Measurements from ENCODE around the gene MZT2B.
"Not testable (repeated sequence)": the region's sequence is repeated elsewhere in the genome, so short reads cannot be mapped to it uniquely, and the experiment has no call there.

Gene MZT2B

DNA sequence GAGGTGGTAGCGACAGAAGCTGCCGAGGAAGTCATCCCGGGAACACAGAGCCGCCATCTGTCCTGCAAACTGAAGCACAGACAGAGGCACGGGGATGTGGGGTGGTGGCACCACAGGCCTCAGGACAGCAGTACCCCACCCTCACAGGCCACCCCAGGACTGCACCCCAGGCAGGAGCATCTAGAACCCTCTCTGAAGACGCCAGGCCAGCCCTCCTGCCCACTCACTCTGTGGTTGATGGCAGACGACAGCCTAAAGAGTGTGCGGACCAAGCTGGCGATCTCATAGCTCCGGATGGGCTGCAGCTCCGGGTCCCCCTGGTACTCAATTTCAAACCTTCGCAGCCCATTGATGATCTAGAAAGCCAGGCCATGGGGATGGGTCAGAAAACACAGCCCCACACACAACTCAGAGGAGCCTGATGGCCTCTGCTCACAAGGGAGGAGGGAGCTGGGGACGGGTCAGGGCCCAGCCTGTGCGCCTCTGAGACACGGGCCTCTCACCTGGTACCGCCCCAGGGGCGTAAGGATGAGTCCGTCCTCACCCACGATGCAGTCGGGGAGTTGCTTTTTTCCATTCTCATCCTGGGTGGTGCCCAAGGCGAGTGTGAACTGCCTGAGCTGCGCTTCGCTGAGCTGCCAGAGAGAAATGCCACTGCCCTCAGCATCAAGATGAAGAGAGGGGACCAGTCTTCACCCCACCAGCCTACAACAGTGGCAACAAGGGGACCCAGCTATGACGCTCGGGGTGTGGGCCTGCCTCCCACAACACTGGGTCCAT is 29.1 kb upstream of the MZT2B start:
- DNase-seq (ENCODE audit: low read depth, low spot score), result no peak

DNA sequence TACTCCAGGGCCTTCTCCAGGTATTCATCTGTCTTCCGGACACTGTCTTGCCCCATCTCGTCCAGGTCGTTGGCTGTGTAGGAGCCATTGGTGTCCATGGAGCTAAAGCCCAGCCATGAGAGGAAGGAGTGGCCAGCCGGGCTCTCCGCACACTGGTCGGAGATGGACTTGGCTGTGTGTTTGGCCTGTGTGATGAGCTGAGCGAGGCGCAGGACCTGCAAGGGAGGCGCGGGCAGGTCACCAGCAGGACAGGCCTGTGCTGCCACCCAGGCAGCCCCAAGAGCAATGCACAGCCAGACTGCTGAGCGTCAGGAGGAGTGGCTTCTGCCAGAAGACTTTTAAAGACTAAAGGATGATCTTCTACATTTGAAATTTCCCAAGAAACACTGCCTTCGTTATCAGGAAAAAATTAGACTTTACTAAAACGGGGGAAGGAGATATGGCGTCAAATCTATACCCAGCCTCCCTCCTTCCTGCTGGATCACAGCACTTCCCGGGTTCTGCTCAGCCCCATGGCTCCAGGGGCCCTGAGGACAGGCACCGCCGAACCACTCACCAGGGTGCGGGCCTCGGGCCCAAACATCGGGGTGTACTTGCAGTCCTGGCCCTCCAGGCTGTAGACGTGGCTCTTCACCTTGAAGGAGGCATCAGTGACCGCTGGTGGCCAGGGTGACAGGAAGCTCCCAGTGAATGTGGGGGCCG is 28.2 kb upstream of the MZT2B start:
- not testable (repeated sequence) for DNase-seq (ENCODE audit: low read depth, low spot score)

GRCh38 chr2:130154423-130154770 is 27.7 kb upstream of the MZT2B start:
- DNase-seq (ENCODE audit: low read depth, low spot score), result not testable (repeated sequence)

DNA sequence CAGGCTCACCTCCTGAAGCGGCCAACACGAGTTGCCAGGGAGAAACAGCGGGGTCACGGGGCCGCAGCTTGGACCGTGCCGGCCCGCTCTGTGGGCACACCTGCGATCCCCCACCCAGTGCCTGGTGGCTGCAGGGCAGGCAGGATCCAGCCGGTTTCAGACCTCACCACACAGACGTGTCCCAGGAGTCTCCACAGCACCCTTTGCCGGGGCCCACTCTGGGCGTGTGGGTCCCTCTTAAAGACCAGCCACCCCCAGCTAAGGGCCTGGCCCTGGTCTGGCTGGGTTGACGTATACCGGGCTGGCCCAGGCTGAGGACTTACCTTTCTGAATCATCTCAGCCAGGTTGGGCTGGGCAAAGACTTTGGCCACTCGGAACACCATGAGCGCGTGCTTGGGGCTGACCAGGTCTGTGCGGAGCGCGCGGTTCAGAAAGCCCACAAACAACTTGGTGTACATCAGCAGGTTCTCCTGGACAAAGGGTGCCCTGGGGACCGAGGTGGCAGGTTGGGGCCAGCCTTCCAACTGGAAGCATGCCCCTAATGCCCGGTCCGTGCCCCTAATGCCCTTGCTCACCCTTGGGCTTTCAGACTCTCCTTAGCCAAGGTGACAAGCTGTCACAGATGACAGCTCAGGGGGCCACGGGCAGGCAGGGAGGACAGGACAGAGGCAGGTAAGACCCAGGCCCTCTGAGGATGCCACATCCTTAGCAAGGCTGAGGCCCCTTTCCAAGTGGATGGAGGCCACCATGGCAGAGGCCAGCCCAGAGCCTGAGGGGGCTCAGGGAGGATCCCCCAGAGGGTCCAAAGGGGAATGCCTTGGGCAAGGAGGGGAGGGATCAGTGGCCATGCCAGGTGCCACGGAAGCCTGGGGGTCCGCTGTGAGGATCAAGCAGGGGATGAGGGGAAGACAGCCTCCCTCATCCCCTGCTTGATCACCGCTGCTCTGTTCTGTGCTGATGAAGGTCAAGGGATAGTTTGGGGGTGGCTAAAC is 27.0 kb upstream of the MZT2B start:
- DNase-seq (ENCODE audit: low read depth, low spot score), result no peak

GRCh38 chr2:130155956-130156623 is 26.0 kb upstream of the MZT2B start:
- not testable (repeated sequence) for DNase-seq (ENCODE audit: low read depth, low spot score)

GRCh38 chr2:130156624-130157004 is 25.4 kb upstream of the MZT2B start:
- no peak for DNase-seq (ENCODE audit: low read depth, low spot score)

GRCh38 chr2:130157354-130157753 is 24.7 kb upstream of the MZT2B start:
- not testable (repeated sequence) for DNase-seq (ENCODE audit: low read depth, low spot score)

- not testable (repeated sequence) for DNase-seq (ENCODE audit: low read depth, low spot score)
Measured at GRCh38 chr2:130157825-130158514, 24.1 kb upstream of the MZT2B start.

DNA sequence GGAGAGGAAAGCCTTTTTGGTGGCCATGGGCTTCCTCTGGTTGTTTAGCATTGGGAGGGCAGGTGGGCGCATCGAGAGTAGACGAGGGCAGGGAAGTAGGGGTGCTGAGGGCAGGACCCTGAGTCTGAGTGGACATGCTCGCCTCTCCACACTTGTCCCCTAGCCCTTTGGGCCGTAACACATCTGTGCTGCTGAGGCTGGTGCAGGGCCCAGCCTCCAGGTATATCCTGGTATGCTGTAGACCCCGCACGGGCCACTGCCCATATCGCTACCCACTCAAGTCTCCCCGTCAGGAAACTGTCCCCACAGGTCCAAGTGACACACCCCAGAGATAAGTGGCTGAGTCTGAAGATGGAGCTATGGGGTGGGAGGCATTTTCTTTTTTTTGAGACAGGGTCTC is 23.4 kb upstream of the MZT2B start:
- no peak for DNase-seq (ENCODE audit: low read depth, low spot score)

DNA sequence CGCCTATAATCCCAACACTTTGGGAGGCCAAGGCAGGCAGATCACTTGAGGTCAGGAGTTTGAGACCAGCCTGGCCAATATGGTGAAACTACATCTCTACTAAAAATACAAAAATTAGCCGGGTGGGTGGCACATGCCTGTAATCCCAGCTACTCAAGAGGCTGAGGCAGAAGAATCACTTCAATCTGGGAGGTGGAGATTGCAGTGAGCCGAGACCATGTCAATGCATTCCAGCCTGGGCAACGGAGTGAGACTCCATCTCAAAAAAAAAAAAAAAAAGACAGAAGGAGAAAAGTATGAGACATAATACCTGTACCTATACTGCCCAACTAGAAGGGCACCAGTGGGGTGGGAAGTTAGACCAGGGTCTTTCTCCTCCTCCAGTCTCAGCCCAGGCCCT is 22.7 kb upstream of the MZT2B start:
- not testable (repeated sequence) for DNase-seq (ENCODE audit: low read depth, low spot score)

DNA sequence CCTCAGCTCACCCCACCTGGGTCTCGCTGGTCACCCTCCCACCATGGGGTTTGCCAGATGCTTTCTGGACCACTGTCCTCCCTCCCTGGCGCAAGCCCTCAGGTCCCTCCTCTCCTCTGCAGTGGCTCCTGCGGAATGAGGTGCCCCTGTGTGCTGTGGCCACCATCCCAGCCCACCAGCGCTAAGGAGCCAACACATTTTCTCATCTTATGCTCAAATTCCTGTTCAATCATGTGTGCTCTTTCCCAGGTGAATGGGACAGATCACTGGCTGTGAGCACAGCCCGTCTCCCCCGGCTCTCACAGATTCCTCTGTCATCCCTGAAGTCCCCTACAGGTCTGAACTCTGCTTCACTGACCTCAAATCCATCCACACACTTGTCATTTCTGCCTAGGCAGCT is 21.9 kb upstream of the MZT2B start:
- no peak for DNase-seq (ENCODE audit: low read depth, low spot score)

DNA sequence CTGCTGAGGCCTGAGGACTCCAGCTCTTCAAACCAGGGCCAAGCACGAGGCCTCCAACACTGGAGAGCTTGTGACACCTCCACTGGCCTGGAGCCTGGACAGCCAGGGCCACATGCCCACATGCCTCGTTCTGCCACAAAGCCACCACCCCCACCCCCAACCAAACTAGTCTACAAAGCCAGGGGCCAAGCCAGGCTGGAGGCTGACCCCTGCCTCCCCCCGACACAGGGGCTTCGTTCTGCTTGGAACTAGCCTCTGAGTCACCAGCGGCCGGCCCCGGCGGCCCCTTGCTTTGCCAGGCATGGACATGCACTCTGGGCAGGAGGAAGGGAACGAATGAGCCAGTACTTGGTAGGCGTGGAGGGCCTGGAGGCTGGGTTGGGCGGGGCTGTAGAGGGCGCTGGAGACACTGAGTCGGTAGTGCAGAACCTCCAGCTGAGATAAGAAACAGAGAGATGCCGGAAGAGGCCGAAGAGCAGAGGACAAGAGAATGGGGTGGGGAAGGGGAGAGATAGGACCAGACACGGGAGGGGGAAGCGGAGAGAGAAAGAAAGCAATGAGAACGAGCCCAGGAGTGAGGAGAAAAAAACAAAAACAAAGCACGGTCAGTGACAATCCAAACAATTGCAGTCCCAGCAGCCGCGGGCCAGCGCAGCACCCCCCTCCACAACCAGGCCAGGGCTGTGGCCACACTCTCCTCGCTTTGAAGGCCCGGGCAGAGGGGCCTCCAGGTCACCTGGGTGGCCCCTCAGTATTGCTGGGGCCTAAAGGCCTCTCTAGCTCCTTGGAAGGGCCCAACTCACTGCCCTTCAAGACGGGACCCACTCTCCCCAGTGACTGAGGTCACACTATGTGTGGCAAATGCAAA is 21.0 kb upstream of the MZT2B start:
- not testable (repeated sequence) for DNase-seq (ENCODE audit: low read depth, low spot score)

DNA sequence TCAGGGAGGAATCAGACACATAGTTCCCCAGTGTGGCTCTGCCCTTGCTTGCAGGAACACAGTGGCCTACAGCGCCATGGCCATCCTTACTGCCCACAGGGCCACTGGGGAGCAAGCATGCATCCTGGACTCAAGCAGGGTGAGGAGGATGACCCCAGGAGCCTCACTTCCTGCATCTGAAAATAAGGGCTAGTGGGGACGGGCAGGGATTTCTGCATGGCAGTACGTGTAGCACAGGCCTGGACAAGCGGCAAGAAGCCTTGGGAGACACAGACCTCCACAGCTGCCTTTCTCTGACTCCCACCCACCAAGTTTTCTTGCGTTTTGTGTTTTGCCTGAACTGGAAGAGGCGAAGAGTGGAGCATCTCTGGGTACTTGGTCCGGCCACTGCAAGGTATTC is 19.6 kb upstream of the MZT2B start:
- DNase-seq (ENCODE audit: low read depth, low spot score), result not testable (repeated sequence)

DNA sequence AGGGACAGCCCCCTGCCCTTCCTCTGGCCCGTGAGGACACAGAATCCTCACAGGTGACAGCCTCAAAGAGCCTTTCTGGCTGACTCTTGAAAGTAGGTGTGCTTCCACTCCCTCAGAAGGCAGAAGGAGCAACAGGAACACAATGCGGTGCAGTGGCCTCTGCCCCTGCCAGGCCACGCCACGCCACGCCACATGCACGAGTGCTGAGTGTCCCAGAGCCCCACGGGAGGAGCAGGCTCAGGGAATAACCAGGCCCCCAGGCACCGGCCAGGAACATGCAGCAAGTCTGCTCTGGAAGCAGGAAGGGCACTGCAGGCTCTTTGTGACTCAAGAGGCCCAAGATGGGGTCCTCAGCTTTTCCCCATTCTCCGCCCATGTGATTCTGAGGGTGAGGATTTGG is 19.1 kb upstream of the MZT2B start:
- DNase-seq (ENCODE audit: low read depth, low spot score), result no peak

GRCh38 chr2:130165293-130166016 is 16.6 kb upstream of the MZT2B start:
- DNase-seq (ENCODE audit: low read depth, low spot score), result no peak

- DNase-seq (ENCODE audit: low read depth, low spot score), result not testable (repeated sequence)
Measured at GRCh38 chr2:130166611-130167010, 15.5 kb upstream of the MZT2B start.

DNA sequence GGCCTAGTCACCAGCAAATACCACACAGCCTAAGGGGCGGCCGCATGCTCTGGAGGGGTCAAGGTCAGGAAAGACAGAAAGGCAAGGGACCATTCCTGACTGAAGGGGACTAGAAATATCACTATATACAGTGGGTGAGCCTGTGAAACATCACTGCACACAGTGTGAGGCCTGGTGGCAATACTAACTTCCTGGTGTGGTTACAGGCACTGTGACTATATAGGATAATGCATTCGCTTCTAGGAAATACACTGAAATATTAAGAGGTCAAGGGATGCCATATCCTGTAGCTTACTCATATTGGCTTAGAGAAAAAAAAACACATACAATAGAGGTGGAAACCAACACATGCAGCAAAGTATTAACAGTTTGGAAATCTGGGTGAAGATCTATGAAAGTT is 12.9 kb upstream of the MZT2B start:
- DNase-seq (ENCODE audit: low read depth, low spot score), result not testable (repeated sequence)

DNA sequence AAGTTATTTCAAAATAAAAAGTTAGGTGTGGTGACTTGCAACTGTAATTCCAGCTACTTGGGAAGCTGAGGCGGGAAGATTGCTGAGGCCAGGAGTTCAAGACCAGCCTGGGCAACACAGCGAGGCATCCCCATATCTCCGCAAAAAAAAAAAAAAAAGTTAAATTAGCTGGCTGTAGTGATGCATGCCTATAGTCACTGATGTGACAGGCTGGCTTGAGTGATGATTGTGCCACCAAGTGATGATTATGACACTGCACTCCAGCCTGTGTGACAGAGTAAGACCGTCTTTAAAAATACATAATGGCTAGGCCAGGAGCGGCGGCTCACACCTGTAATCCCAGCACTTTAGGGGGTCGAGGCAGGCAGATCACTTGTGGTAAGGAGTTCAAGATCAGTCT is 12.2 kb upstream of the MZT2B start:
- DNase-seq (ENCODE audit: low read depth, low spot score), result no peak

DNA sequence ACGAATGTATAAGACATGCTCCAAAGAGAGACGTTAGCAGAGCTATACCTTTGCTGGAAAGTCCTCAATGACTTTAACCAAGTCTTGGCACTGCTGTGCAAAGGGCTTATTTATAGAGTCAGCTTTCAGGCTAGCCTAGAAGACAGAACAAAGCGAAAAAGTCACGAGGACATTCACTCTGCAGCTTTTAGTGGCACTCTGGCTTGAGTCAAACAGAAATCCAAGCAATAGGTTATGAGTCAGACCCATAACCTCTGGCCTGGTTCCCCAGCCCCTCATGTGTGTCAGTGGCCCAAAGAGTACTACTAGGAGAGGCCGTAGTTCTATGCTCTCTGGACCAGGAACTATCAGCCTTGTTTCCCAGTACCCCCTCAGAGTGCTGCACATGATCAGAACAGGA is 7.2 kb upstream of the MZT2B start:
- not testable (repeated sequence) for DNase-seq (ENCODE audit: low read depth, low spot score)
